Keratinocyte (primary cell): ENCODE results near the gene CEACAM19. TPM values are rescaled to one million over a fixed set of nuclear protein-coding genes. Genes with fewer than 3 reads are reported as not detected.

Experiments
- DNase-seq: peaks from one replicate; pipeline ENCODE4 v3.0.0-alpha.2; 2011; ENCODE audit warnings: low read depth, missing footprints, low spot score
- FAIRE-seq: peaks from 2 replicates; lab custom pipeline; 2011; peaks lifted over from hg19 to GRCh38; lab: Jason Lieb, UNC
- H2AFZ ChIP-seq: 2 replicates; pipeline ENCODE4 v1.6.0; 2012; ENCODE audit warnings: low read length, control low read depth, inconsistent platforms; ENCODE audit not compliant: control insufficient read depth
- H3K27ac ChIP-seq: 2 replicates; pipeline ENCODE4 v1.5.1; 2011; ENCODE audit warnings: low read length; ENCODE audit not compliant: control insufficient read depth, insufficient read depth
- H3K27me3 ChIP-seq: 3 replicates; pipeline ENCODE4 v1.6.0; 2011; ENCODE audit warnings: low read length; ENCODE audit not compliant: control insufficient read depth, insufficient read depth; ENCODE audit errors: extremely low read depth
- H3K36me3 ChIP-seq, 2 experiments: 2 replicates in 1 of 2; 3 replicates in 1 of 2; pipeline ENCODE4 v1.5.1; 2011; ENCODE audit warnings: low read length in 2 of 2, mild to moderate bottlenecking in 1 of 2; ENCODE audit not compliant: control insufficient read depth in 2 of 2, insufficient read depth in 2 of 2; ENCODE audit errors: extremely low read depth in 1 of 2
- H3K4me1 ChIP-seq: 3 replicates; pipeline ENCODE4 v1.5.1; 2011; ENCODE audit warnings: low read length; ENCODE audit not compliant: control insufficient read depth, insufficient read depth; ENCODE audit errors: extremely low read depth
- H3K4me2 ChIP-seq: 3 replicates; pipeline ENCODE4 v1.6.0; 2011; ENCODE audit warnings: low read depth, low read length; ENCODE audit not compliant: control insufficient read depth, insufficient read depth; ENCODE audit errors: extremely low read depth
- H3K4me3 ChIP-seq, 3 experiments: fragments of 200-600 bp in 1 of 3; sonication (generic) in 1 of 3; 2 replicates in 2 of 3; 3 replicates in 1 of 3; pipeline ENCODE4 v1.5.1; 2011 to 2016; ENCODE audit warnings: low read length in 3 of 3, mild to moderate bottlenecking in 3 of 3, control low read depth in 2 of 3, inconsistent platforms in 1 of 3, low read depth in 1 of 3, mixed read lengths in 1 of 3, mixed run types in 1 of 3, moderate library complexity in 1 of 3; ENCODE audit not compliant: control insufficient read depth in 2 of 3, insufficient read depth in 2 of 3; ENCODE audit errors: extremely low read depth in 1 of 3
- H3K79me2 ChIP-seq: 2 replicates; pipeline ENCODE4 v1.6.0; 2012; ENCODE audit warnings: low read length; ENCODE audit not compliant: control insufficient read depth, insufficient read depth
- H3K9ac ChIP-seq: 3 replicates; pipeline ENCODE4 v1.6.0; 2011; ENCODE audit warnings: low read length; ENCODE audit not compliant: control insufficient read depth, insufficient read depth; ENCODE audit errors: extremely low read depth
- H3K9me1 ChIP-seq: 3 replicates; pipeline ENCODE4 v1.6.0; 2011; ENCODE audit warnings: low read length; ENCODE audit not compliant: control insufficient read depth, insufficient read depth; ENCODE audit errors: extremely low read depth
- H3K9me3 ChIP-seq: 2 replicates; pipeline ENCODE4 v1.5.1; 2012; ENCODE audit warnings: low read depth, low read length; ENCODE audit not compliant: control insufficient read depth
- H4K20me1 ChIP-seq: 3 replicates; pipeline ENCODE4 v1.6.0; 2011; ENCODE audit warnings: low read length; ENCODE audit not compliant: control insufficient read depth, insufficient read depth; ENCODE audit errors: extremely low read depth
- EZH2 ChIP-seq: IDR thresholded peaks from one replicate; pipeline ENCODE4 v1.6.1; 2012; ENCODE audit warnings: inconsistent platforms, mild to moderate bottlenecking, low read length, moderate library complexity
- dilution Hi-C: fragments of 300-500 bp; cut with MboI; formaldehyde crosslinking; loops from one replicate; pipeline ENCODE4 v1.7.0; 2020; ENCODE audit warnings: low sequenced_read_pairs; ENCODE audit not compliant: extremely low pct_ligation_motif_present
- polyA plus RNA-seq, 5 experiments: library from polyadenylated mRNA; depleted of rRNA in 3 of 5; stranded (reverse) in 3 of 5; stranded (forward) in 1 of 5; unstranded in 1 of 5; fragments of >200 nt; gene quantifications; 1 replicate in 1 of 5; 2 replicates in 3 of 5; 3 replicates in 1 of 5; pipeline versions ENCODE4 v1.2.1 to v1.2.3, GENCODE V29; 2011 to 2012; ENCODE audit warnings: missing spikeins in 2 of 5, low read depth in 1 of 5, low replicate concordance in 1 of 5
- TF ChIP-seq, protein P1 (sequence below), 3 experiments: IDR thresholded peaks in 1 of 3; conservative IDR thresholded peaks in 1 of 3; optimal IDR thresholded peaks in 1 of 3; 2 replicates in 2 of 3; 3 replicates in 1 of 3; pipeline versions ENCODE3 to v1.5.1; 2011; ENCODE audit warnings: low read length in 3 of 3, mild to moderate bottlenecking in 3 of 3, moderate library complexity in 2 of 3, control low read depth in 1 of 3, inconsistent platforms in 1 of 3; ENCODE audit not compliant: insufficient read depth in 2 of 3; ENCODE audit errors: extremely low read depth in 1 of 3

The CEACAM19 gene
- polyA plus RNA-seq, 1 donor (not counting 4 experiments of a cell fraction or from before 2014, with no cell fraction given), result 3.7 TPM

GRCh38 chr19:44686896-44687295, 15.6 kb downstream of the CEACAM19 start:
- H3K79me2 ChIP-seq, result no peaks in the 10 kb centered on the region
- no peak for FAIRE-seq
- no peaks in the 10 kb centered on the region for H4K20me1 ChIP-seq
- TF ChIP-seq, protein P1, sequence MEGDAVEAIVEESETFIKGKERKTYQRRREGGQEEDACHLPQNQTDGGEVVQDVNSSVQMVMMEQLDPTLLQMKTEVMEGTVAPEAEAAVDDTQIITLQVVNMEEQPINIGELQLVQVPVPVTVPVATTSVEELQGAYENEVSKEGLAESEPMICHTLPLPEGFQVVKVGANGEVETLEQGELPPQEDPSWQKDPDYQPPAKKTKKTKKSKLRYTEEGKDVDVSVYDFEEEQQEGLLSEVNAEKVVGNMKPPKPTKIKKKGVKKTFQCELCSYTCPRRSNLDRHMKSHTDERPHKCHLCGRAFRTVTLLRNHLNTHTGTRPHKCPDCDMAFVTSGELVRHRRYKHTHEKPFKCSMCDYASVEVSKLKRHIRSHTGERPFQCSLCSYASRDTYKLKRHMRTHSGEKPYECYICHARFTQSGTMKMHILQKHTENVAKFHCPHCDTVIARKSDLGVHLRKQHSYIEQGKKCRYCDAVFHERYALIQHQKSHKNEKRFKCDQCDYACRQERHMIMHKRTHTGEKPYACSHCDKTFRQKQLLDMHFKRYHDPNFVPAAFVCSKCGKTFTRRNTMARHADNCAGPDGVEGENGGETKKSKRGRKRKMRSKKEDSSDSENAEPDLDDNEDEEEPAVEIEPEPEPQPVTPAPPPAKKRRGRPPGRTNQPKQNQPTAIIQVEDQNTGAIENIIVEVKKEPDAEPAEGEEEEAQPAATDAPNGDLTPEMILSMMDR (optimal IDR thresholded peaks at IDR 0.05 in 1 of 3, IDR thresholded peaks at IDR 0.05 in 1 of 3, conservative IDR thresholded peaks at IDR 0.05 in 1 of 3; ENCODE audit: extremely low read depth in 1 of 3, insufficient read depth in 2 of 3, low read length in 3 of 3), result no peak
- TF ChIP-seq EZH2, result no peak
- no peak overlapping the region for H3K4me2 ChIP-seq
- H3K27me3 ChIP-seq, result no peaks in the 10 kb centered on the region
- H3K27ac ChIP-seq, result no peak overlapping the region
- no peak for DNase-seq
- dilution Hi-C loops, result no loop called here
- no peak overlapping the region for H3K9ac ChIP-seq
- no peak overlapping the region for H3K4me3 ChIP-seq
- no peaks in the 10 kb centered on the region for H3K9me3 ChIP-seq
- H2AFZ ChIP-seq, result no peak overlapping the region
- no peaks in the 10 kb centered on the region for H3K9me1 ChIP-seq
- H3K4me1 ChIP-seq, result peaks cover 11% of the 10 kb centered on the region
- H3K36me3 ChIP-seq, result peaks cover 0 to 3% of the 10 kb centered on the region in 2 experiments

GRCh38 chr19:44687888-44688287, 16.6 kb downstream of the CEACAM19 start:
- Histone ChIP-seq H4K20me1 (no peaks in the 10 kb centered on the region), H3K36me3 (peaks cover 0 to 3% of the 10 kb centered on the region in 2 experiments), H3K9me1 (no peaks in the 10 kb centered on the region), H2AFZ (no peak overlapping the region), H3K27ac (no peak overlapping the region), H3K4me1 (peaks cover 20% of the 10 kb centered on the region), H3K4me2 (no peak overlapping the region), H3K79me2 (no peaks in the 10 kb centered on the region), H3K4me3 (no peak overlapping the region), H3K9me3 (no peaks in the 10 kb centered on the region), H3K27me3 (no peaks in the 10 kb centered on the region), H3K9ac (no peak overlapping the region)
- TF ChIP-seq, protein P1 (optimal IDR thresholded peaks at IDR 0.05 in 1 of 3, IDR thresholded peaks at IDR 0.05 in 1 of 3, conservative IDR thresholded peaks at IDR 0.05 in 1 of 3; ENCODE audit: extremely low read depth in 1 of 3, insufficient read depth in 2 of 3, low read length in 3 of 3), result no peak
- TF ChIP-seq EZH2, result no peak
- FAIRE-seq (no peak), DNase-seq (no peak)
- dilution Hi-C loops, result no loop called here
